ENCODE measurements around the gene EHBP1.

DNA sequence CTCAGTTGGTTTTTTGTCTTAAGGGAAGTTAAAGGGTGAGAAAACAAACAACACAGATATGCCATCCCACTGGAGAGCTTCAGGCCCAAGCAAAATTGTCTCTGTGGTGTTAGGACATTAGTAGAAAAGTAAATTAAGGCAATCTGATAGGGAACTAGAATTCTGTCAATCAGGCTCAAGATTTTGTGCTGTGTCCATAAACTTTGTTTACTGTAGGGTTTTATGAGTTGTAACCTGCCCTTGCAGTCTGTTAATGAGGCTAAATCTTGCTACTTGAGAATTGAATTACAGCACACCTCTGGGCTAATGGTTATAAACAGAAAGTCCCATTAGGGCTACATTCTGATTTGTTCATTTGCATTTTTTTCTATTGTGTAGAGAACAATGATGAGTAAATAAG is 267.1 kb downstream of the EHBP1 start:
- TF ChIP-seq, protein P1, sequence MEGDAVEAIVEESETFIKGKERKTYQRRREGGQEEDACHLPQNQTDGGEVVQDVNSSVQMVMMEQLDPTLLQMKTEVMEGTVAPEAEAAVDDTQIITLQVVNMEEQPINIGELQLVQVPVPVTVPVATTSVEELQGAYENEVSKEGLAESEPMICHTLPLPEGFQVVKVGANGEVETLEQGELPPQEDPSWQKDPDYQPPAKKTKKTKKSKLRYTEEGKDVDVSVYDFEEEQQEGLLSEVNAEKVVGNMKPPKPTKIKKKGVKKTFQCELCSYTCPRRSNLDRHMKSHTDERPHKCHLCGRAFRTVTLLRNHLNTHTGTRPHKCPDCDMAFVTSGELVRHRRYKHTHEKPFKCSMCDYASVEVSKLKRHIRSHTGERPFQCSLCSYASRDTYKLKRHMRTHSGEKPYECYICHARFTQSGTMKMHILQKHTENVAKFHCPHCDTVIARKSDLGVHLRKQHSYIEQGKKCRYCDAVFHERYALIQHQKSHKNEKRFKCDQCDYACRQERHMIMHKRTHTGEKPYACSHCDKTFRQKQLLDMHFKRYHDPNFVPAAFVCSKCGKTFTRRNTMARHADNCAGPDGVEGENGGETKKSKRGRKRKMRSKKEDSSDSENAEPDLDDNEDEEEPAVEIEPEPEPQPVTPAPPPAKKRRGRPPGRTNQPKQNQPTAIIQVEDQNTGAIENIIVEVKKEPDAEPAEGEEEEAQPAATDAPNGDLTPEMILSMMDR (IDR thresholded peaks at IDR 0.05): no peak
- TF ChIP-seq POLR2A (IDR thresholded peaks at IDR 0.05) (no peak), POLR2AphosphoS5 (IDR thresholded peaks at IDR 0.05) (no peak), EP300 (IDR thresholded peaks at IDR 0.05) (no peak)

All from stomach (tissue), 4 donors.